ENCODE results near the gene WDR26.
"Not testable (repeated sequence)": the region's sequence is repeated elsewhere in the genome, so short reads cannot be mapped to it uniquely, and the experiment has no call there.

WDR26 gene

GRCh38 chr1:224356685-224357625 lies 77.6 kb downstream of the WDR26 start, which contains the start of gene CNIH4:
TSS of gene CNIH4 (plus strand) at chr1:224356879. CDS start at chr1:224356925, 46 bp downstream.
- Histone ChIP-seq H3K4me1 (ENCODE audit: control insufficient read depth in 1 of 2, insufficient read depth in 2 of 2, low read length in 2 of 2) (peaks cover 31 to 33% of the 10 kb centered on the region in 2 donors), H3K27me3 (ENCODE audit: control insufficient read depth in 1 of 2, insufficient read depth in 2 of 2, low read length in 2 of 2) (no peaks in the 10 kb centered on the region), H3K9ac (ENCODE audit: low read depth in 1 of 2, low read length in 2 of 2) (peak within 1 kb of the TSS; percentile 59 to 86), H3K36me3 (ENCODE audit: control insufficient read depth in 1 of 2, insufficient read depth in 2 of 2, low read length in 2 of 2) (no peaks in the 10 kb centered on the region), H3K9me3 (ENCODE audit: control insufficient read depth in 1 of 2, low read length in 2 of 2) (no peaks in the 10 kb centered on the region), H3K4me3 (ENCODE audit: low read depth in 1 of 2, low read length in 2 of 2) (peak within 1 kb of the TSS; percentile 75 to 94), H3K27ac (ENCODE audit: low read depth, low read length) (peak within 1 kb of the TSS; percentile 85)

DNA sequence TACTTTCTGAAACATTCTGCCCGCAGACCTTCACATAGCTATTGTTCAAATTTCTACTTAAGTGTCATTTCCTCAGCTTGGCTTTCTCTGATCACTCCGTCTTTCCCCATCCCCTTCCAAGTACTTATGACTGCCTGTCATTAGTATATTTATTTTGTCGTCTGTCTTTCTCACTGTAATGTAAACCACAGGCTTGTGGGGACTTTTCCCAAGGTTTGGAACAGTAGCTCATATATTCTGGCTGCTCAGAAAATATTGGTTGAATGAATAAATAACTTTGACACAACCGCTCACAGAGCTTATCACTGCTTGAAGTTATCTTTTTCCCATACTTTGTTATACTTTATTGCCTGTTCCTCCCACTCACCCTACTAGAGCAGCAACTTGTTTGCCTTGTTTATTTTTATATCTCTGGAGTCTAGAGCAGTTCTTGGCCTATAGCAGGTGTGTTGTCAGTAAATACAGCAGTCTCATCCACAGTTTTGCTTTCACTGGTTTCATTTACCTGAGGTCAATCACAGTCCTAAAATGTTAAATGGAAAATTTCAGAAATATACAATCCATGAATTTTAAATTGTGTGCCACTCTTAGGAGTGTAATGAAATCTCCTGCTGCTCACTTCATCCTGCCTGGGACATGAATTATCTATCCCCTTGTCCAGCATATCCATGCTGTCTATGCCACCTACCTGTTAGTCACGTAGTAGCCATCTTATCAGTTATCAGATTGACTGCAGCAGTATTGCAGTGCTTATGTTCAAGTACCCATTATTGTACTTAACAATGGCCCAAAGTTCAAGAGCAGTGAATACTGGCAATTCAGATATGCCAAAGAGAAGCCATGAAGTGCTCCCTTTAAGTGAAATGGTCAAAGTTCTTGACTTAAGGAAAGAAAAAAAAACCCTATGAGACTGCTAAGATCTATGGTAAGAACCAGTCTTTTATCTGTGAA lies 80.3 kb downstream of the WDR26 start:
- Histone ChIP-seq H3K9ac (ENCODE audit: low read depth in 1 of 2, low read length in 2 of 2) (no peak overlapping the region), H3K9me3 (ENCODE audit: control insufficient read depth in 1 of 2, low read length in 2 of 2) (no peaks in the 10 kb centered on the region), H3K4me3 (ENCODE audit: low read depth in 1 of 2, low read length in 2 of 2) (no peak overlapping the region), H3K27ac (ENCODE audit: low read depth, low read length) (peak overlapping the region; percentile 23), H3K36me3 (ENCODE audit: control insufficient read depth in 1 of 2, insufficient read depth in 2 of 2, low read length in 2 of 2) (no peaks in the 10 kb centered on the region), H3K27me3 (ENCODE audit: control insufficient read depth in 1 of 2, insufficient read depth in 2 of 2, low read length in 2 of 2) (no peaks in the 10 kb centered on the region), H3K4me1 (ENCODE audit: control insufficient read depth in 1 of 2, insufficient read depth in 2 of 2, low read length in 2 of 2) (peaks cover 31 to 33% of the 10 kb centered on the region in 2 donors)

DNA sequence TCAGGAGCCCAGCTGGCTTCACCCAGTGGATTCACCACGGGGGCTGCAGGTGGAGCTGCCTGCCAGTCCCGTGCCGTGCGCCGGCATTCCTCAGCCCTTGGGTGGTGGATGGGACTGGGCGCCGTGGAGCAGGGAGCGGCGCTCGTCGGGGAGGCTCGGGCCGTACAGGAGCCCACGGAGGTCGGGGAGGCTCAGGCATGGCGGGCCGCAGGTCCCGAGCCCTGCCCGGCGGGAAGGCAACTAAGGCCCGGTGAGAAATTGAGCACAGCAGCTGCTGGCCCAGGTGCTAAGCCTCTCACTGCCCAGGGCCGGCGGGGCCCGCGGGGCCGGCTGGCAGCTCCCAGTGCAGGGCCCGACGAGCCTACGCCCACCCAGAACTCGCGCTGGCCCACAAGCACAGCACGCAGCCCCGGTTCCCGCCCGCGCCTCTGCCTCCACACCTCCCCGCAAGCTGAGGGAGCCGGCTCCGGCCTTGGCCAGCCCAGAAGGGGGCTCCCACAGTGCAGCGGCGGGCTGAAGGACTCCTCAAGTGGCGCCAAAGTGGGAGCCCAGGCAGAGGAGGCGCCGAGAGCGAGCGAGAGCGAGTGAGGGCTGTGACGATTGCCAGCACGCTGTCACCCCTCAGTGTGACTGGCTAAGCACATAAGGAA lies 82.0 kb downstream of the WDR26 start:
- not testable (repeated sequence) for H3K4me3 ChIP-seq (ENCODE audit: low read depth in 1 of 2, low read length in 2 of 2); H3K9ac ChIP-seq (ENCODE audit: low read depth in 1 of 2, low read length in 2 of 2); H3K27ac ChIP-seq (ENCODE audit: low read depth, low read length); H3K27me3 ChIP-seq (ENCODE audit: control insufficient read depth in 1 of 2, insufficient read depth in 2 of 2, low read length in 2 of 2); H3K9me3 ChIP-seq (ENCODE audit: control insufficient read depth in 1 of 2, low read length in 2 of 2); H3K36me3 ChIP-seq (ENCODE audit: control insufficient read depth in 1 of 2, insufficient read depth in 2 of 2, low read length in 2 of 2)
- H3K4me1 ChIP-seq (ENCODE audit: control insufficient read depth in 1 of 2, insufficient read depth in 2 of 2, low read length in 2 of 2), result peaks cover 14 to 21% of the 10 kb centered on the region in 2 donors

GRCh38 chr1:224349716-224350115 lies 84.9 kb downstream of the WDR26 start:
- not testable (repeated sequence) for H3K4me1 ChIP-seq (ENCODE audit: control insufficient read depth in 1 of 2, insufficient read depth in 2 of 2, low read length in 2 of 2); H3K4me3 ChIP-seq (ENCODE audit: low read depth in 1 of 2, low read length in 2 of 2); H3K9ac ChIP-seq (ENCODE audit: low read depth in 1 of 2, low read length in 2 of 2); H3K27ac ChIP-seq (ENCODE audit: low read depth, low read length); H3K9me3 ChIP-seq (ENCODE audit: control insufficient read depth in 1 of 2, low read length in 2 of 2); H3K36me3 ChIP-seq (ENCODE audit: control insufficient read depth in 1 of 2, insufficient read depth in 2 of 2, low read length in 2 of 2); H3K27me3 ChIP-seq (ENCODE audit: control insufficient read depth in 1 of 2, insufficient read depth in 2 of 2, low read length in 2 of 2)

- peaks cover 12 to 15% of the 10 kb centered on the region in 2 donors for H3K9me3 ChIP-seq (ENCODE audit: control insufficient read depth in 1 of 2, low read length in 2 of 2)
- H3K27ac ChIP-seq (ENCODE audit: low read depth, low read length), result no peak overlapping the region
- H3K36me3 ChIP-seq (ENCODE audit: control insufficient read depth in 1 of 2, insufficient read depth in 2 of 2, low read length in 2 of 2), result no peaks in the 10 kb centered on the region
- no peak overlapping the region for H3K9ac ChIP-seq (ENCODE audit: low read depth in 1 of 2, low read length in 2 of 2)
- no peaks in the 10 kb centered on the region for H3K27me3 ChIP-seq (ENCODE audit: control insufficient read depth in 1 of 2, insufficient read depth in 2 of 2, low read length in 2 of 2)
- H3K4me1 ChIP-seq (ENCODE audit: control insufficient read depth in 1 of 2, insufficient read depth in 2 of 2, low read length in 2 of 2), result no peaks in the 10 kb centered on the region
- no peak overlapping the region for H3K4me3 ChIP-seq (ENCODE audit: low read depth in 1 of 2, low read length in 2 of 2)
Observed at GRCh38 chr1:224348137-224348536, 86.5 kb downstream of the WDR26 start.

- peaks cover 12 to 15% of the 10 kb centered on the region in 2 donors for H3K9me3 ChIP-seq (ENCODE audit: control insufficient read depth in 1 of 2, low read length in 2 of 2)
- H3K4me3 ChIP-seq (ENCODE audit: low read depth in 1 of 2, low read length in 2 of 2), result no peak overlapping the region
- no peaks in the 10 kb centered on the region for H3K36me3 ChIP-seq (ENCODE audit: control insufficient read depth in 1 of 2, insufficient read depth in 2 of 2, low read length in 2 of 2)
- no peak overlapping the region for H3K27ac ChIP-seq (ENCODE audit: low read depth, low read length)
- no peaks in the 10 kb centered on the region for H3K27me3 ChIP-seq (ENCODE audit: control insufficient read depth in 1 of 2, insufficient read depth in 2 of 2, low read length in 2 of 2)
- H3K9ac ChIP-seq (ENCODE audit: low read depth in 1 of 2, low read length in 2 of 2), result no peak overlapping the region
- no peaks in the 10 kb centered on the region for H3K4me1 ChIP-seq (ENCODE audit: control insufficient read depth in 1 of 2, insufficient read depth in 2 of 2, low read length in 2 of 2)
Observed at GRCh38 chr1:224343679-224344078, 90.9 kb downstream of the WDR26 start.

DNA sequence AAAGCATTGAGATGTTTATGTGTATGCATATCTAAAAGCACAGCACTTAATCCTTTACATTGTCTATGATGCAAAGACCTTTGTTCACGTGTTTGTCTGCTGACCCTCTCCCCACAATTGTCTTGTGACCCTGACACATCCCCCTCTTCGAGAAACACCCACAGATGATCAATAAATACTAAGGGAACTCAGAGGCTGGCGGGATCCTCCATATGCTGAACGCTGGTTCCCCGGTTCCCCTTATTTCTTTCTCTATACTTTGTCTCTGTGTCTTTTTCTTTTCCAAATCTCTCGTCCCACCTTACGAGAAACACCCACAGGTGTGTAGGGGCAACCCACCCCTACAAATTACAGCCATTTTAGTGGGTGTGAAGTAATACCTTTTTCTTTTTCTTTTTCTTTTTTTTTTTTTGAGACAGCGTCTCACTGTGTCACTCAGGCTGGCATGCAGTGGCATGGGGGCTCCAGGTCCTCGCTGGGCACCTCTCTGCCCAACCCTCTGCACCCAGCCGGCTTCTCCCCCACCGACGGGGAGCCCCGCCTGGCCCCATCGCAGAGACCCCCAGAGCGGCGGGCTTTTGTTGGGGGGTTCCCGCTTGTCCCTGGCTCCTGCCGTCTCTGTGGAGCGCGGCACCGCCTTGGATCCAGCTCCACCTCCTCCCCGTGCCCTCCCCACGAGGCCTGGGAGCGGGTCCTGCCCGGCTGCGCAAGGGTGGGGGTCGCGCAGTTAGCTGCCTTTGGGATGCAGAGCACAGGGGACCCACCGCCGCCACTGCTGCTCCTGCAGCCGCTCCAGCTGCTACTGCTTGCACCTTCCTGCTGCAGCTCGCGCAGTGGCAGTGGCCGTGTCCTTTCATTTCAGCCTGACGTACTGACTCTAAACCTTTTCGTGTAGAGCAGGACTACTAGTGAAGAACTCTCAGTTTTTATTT lies 93.9 kb downstream of the WDR26 start:
- H3K27ac ChIP-seq (ENCODE audit: low read depth, low read length); H3K4me1 ChIP-seq (ENCODE audit: control insufficient read depth in 1 of 2, insufficient read depth in 2 of 2, low read length in 2 of 2); H3K36me3 ChIP-seq (ENCODE audit: control insufficient read depth in 1 of 2, insufficient read depth in 2 of 2, low read length in 2 of 2); H3K27me3 ChIP-seq (ENCODE audit: control insufficient read depth in 1 of 2, insufficient read depth in 2 of 2, low read length in 2 of 2): not testable (repeated sequence)
- H3K9me3 ChIP-seq (ENCODE audit: control insufficient read depth in 1 of 2, low read length in 2 of 2), result peaks cover 12 to 15% of the 10 kb centered on the region in 2 donors
- H3K9ac ChIP-seq (ENCODE audit: low read depth in 1 of 2, low read length in 2 of 2), result peak overlapping the region in 1 of 2 donors; percentile 57
- peak overlapping the region; percentile 73 to 85 for H3K4me3 ChIP-seq (ENCODE audit: low read depth in 1 of 2, low read length in 2 of 2)

- Histone ChIP-seq H3K27ac (ENCODE audit: low read depth, low read length) (no peak overlapping the region), H3K36me3 (ENCODE audit: control insufficient read depth in 1 of 2, insufficient read depth in 2 of 2, low read length in 2 of 2) (no peaks in the 10 kb centered on the region), H3K4me1 (ENCODE audit: control insufficient read depth in 1 of 2, insufficient read depth in 2 of 2, low read length in 2 of 2) (no peaks in the 10 kb centered on the region), H3K27me3 (ENCODE audit: control insufficient read depth in 1 of 2, insufficient read depth in 2 of 2, low read length in 2 of 2) (no peaks in the 10 kb centered on the region), H3K4me3 (ENCODE audit: low read depth in 1 of 2, low read length in 2 of 2) (no peak overlapping the region), H3K9me3 (ENCODE audit: control insufficient read depth in 1 of 2, low read length in 2 of 2) (peaks cover 9 to 11% of the 10 kb centered on the region in 2 donors), H3K9ac (ENCODE audit: low read depth in 1 of 2, low read length in 2 of 2) (no peak overlapping the region)
Observed at GRCh38 chr1:224339442-224340033, 95.1 kb downstream of the WDR26 start.
